Lung microvascular endothelial cell (primary cell): ENCODE measurements around the gene CARD8. TPM values are rescaled to one million over a fixed set of nuclear protein-coding genes. Genes with fewer than 3 reads are reported as not detected.

Experiments used
- DNase-seq, 2 donors: peaks; one replicate each; pipeline versions ENCODE4 v3.0.0 to v3.0.0-alpha.2; 2010; ENCODE audit warnings: low read depth in 2 of 2
- total RNA-seq: library from RNA; depleted of rRNA; stranded (reverse); fragments of >200 nt; gene quantifications from 2 replicates; pipeline ENCODE4 v1.2.1, GENCODE V29; 2014

The CARD8 gene
- total RNA-seq, 1 donor from 2014 or later = 69.6 TPM

DNA sequence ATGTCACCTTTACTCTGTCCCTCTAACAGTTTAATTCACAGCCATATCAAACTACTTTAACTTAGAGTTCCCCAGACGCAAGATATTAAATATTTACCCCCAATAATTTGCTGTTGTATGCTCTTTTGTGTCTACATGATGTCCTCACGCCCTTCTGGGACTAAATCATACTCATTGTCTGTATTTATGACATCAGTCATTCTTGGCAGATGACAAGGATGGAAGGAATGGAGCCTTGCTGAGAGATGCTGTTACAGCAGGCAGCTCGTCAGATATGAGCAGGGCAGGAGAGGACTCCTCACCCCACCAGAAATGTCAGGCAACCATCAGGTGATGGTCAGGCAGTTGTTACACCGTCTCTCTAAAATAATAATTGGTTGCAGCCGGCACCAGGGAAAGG is 41.8 kb downstream of the CARD8 start:
- DNase-seq = no peak

- peak; percentile 44 to 84 for DNase-seq
These were observed 45.7 kb downstream of the CARD8 start for GRCh38 chr19:48210005-48210404.

- DNase-seq = no peak
These were observed 49.2 kb downstream of the CARD8 start for GRCh38 chr19:48206397-48207093.

- DNase-seq = peak; percentile 95 to 96
These were observed 51.7 kb downstream of the CARD8 start for GRCh38 chr19:48203794-48204628.

DNA sequence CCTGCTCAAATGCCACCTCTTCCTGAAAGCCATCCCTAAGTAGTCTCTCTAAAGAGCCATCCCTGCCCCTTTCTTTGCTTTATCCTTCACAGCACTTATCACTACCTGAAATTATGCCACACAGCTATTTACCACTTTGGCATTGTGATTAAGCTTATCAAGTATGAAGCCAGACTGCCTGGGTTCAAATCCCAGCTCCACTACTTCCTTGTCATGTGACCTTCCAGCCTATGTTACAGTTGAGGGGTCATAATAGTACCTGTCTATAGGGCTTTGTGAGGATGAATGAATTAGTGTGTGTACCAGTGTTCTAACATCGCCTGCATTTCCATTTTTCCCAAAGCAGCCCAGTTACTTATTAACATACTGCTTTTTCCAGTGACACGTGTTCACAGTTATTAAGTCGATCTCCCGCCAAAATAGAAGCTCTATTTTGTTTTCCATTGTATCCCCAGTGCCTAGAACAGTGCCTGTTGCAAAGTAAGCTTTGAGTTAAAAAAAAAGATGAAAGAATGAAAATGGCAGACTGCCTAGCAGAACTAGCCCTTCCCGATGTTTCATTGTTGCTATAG is 52.4 kb downstream of the CARD8 start:
- DNase-seq = no peak

GRCh38 chr19:48196933-48197665 is 58.6 kb downstream of the CARD8 start:
- DNase-seq = peak; percentile 36 to 58

DNA sequence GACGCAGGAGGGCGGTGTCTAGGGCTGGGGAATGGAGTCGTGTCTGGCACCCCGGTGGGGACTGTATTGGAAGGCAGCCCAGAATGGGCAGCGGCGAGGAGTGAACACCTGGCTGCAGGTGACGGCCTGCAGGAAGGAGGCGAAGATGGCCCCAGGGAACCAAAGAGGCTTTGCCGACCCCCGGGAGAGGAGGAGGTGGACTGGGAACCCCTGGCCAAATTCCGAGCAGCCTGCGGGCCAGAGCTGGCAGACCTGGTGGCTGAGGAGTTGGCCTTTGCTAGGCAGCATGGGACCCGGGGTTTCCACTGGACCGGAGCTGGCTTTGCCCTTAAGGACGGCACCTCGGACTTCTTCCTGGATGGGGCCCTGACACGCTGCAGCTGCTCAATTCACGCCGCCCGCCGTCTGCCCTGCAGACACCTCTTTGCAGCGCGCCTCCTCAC is 59.4 kb downstream of the CARD8 start:
- no peak for DNase-seq

DNA sequence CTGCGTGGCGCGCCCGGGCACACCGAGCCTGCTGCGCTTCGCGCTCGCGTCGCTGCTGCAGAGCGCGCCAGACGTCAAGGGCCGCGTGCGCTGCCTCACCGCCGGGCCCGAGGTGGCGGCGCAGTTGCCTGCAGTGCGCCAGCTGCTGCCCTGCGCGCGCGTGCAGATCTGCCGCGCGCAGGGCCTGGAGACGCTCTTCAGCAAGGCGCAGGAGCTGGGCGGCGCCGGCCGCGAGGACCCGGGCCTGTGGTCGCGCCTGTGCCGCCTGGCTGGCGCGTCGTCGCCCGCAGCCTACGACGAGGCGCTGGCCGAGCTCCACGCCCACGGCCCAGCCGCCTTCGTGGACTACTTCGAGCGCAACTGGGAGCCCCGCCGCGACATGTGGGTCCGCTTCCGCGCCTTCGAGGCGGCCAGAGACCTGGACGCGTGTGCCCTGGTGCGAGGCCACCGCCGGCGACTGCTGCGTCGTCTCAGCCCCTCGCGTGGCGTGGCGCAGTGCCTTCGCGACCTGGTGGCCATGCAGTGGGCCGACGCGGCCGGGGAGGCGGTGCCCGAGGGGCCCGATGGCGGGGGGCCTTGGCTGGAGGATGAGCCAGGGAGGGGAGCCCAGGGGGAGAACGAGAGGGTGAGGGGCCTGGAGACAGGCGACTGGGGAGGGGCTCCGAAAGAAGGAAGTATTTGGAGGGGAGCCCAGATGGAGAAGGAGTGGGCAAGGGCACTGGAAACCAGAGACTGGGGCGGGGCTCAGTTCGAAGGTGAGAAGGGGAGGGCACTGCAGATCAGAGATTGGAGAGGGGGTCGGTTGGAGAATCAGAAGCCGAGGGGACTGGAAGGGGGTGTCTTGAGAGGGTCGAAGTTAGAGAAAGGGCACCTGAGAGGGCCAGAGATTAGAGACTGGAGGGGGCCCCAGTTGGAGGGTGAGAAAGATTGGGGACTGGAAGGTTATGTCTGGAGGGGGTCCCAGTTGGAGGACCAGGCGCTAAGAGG is 60.6 kb downstream of the CARD8 start:
- DNase-seq = no peak

DNA sequence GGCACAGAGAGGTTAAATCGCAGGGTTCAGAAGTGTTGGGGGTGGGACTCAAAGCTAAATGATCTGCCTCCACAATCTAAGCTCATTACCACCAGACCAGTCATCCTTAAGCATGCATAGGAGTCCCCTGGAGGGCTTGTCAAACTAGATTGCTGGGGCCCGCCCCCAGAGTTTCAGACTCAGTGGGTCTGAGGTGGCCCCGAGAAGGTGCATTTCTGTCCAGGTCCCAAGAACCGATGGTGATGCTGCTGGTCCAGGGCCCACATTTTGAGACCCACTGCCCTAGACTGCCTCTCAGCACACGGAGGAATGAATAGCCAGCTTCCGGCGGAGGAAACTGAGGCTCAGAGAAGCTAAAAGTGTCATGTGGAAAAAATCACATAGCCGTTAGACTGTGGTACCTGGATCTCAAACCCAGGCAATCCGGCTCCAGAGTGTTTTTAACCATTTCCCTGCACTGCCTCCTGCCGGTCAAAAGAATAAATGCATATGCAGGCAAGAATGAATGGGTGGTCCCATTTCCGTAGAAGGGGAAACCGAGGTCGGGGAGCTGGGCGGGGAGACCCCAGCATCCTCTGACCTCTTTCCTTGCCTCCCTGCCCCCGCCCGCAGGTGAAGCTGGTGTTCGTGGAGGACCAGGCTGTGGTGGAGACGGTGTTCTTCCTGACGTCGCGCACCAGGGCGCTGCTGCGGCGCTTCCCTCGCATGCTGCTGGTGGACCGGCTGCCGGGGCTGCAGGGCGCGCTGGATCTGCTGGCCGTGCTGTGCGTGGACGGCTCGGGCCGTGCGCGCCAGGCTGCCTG is 61.5 kb downstream of the CARD8 start:
- peak; percentile 38 to 51 for DNase-seq

DNA sequence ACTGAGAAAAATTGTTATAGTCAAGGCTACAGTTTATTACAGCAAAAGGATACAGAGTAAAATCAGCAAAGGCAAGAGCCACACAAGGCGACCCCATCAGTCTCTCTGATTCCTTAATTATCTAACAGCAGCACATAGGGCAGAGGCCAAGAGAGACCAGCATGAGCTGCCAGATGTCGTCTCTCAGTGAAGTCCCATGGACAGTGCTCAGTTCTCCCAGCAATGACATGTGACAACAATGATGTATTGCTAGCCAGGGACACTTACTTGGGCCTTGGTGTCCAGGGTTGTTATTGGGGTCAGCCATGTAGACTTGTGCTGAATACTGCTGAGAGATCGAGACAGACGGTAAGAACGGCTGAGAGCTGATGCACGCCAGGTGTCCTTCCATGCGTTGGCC is 63.0 kb downstream of the CARD8 start:
- DNase-seq = no peak

- DNase-seq = no peak
These were observed 64.8 kb downstream of the CARD8 start for GRCh38 chr19:48190885-48191284.

GRCh38 chr19:48190288-48190884 is 65.3 kb downstream of the CARD8 start:
- peak in 1 of 2 donors; percentile 33 for DNase-seq

- no peak for DNase-seq
These were observed 69.1 kb downstream of the CARD8 start for GRCh38 chr19:48186541-48186991.

- no peak for DNase-seq
These were observed 69.7 kb downstream of the CARD8 start for GRCh38 chr19:48186015-48186414.

DNA sequence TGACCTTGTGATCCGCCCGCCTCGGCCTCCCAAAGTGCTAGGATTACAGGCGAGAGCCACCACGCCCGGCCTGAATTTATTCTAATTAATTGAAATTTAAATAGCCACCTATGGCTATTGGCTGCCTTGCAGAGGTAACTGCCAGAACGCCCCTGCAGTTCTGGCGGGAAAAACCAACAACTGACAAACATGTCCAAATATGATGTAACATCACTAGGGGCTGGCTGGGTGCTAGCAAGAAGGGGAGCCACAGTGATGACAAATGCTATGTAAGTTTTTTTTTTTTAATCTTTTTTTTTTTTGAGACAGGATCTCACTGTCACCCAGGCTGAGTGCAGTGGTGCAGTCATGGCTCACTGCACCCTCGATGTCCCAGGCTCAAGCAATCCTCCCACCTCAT is 72.4 kb downstream of the CARD8 start:
- DNase-seq = no peak

DNA sequence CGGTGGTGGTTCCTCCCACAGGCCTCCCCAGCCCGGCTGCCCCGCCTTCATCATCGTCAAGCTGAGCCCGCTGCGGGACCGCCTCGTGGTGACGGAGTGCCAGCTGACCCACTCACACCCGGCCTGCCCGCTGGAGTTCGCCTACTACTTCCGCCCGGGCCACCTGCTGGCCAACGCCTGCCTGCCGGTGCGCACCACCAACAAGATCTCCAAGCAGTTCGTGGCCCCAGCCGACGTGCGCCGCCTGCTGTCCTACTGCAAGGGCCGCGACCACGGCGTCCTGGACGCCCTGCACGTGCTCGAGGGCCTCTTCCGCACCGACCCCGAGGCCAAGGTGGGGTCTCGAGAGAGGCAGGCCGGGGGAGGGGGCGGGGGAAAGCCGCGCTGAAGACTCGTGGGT is 73.3 kb downstream of the CARD8 start:
- no peak for DNase-seq

DNA sequence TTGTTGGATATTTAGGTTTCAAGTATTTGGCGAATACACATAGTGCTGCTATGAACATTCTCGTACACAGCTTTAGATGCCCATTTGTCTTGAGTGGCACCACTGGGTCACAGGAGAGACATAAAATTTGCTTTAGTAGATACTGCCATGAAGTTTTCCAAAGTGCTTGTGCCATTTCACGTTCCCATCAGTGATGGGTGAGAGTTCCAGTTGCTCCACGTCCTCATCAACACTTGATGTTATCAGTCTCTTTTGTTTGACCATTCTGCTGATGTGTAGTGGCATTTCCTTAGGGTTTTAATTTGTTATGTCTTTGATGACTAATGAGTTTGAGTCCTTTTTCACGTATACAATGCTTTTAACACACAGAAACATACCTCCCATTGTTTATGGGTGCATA is 74.2 kb downstream of the CARD8 start:
- DNase-seq = no peak

GRCh38 chr19:48176226-48176625 is 79.5 kb downstream of the CARD8 start:
- DNase-seq = no peak

DNA sequence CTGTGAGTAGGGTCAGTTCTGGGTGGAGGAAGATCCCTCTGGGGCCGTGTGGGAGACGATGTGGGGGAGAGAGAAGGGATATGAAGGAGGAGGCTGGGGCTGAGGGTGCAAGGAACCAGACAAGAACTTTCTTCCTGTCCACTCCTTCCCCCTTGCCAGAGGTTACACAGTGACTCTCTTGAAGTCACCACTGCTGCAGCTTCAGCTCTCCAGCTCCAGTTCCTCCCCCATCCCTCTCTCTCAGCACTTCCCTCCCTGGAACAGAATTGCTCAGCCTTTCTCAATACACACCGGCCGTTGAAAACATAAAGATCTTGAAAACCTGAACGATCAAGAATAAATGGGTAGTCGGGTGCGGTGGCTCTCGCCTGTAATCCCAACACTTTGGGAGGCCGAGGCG is 80.1 kb downstream of the CARD8 start:
- DNase-seq = no peak
